ENCODE data around the gene TYRO3. TPM values are rescaled to one million over a fixed set of nuclear protein-coding genes. Genes with fewer than 3 reads are reported as not detected.

The TYRO3 gene
- total and polyA plus RNA-seq, 2 of the 13 experiments (the other 11 are each of a cell fraction or from before 2014, with no cell fraction given), result 24.0 to 43.6 TPM

- TF ChIP-seq ZBTB42 (CRISPR knock-in tag; IDR thresholded peaks at IDR 0.05) (0 out of 2 replicates have a peak, but pooled peaks have one; percentile 30), RBFOX2 (IDR thresholded peaks at IDR 0.05; ENCODE audit: low read depth, low read length) (no peak), ZNF788 (CRISPR knock-in tag; IDR thresholded peaks at IDR 0.05; ENCODE audit: borderline replicate concordance) (no peak), ZNF280B (CRISPR knock-in tag; IDR thresholded peaks at IDR 0.05; ENCODE audit: borderline replicate concordance) (peak; percentile 29; the same call in 1 of the 2 replicates), ONECUT2 (CRISPR knock-in tag; IDR thresholded peaks at IDR 0.05) (no peak), ZBTB10 (CRISPR knock-in tag; IDR thresholded peaks at IDR 0.05; ENCODE audit: borderline replicate concordance) (no peak), ZNF143 (CRISPR knock-in tag; IDR thresholded peaks at IDR 0.05) (no peak), ZNF549 (CRISPR knock-in tag; IDR thresholded peaks at IDR 0.05) (no peak), EHMT2 (IDR thresholded peaks at IDR 0.05; ENCODE audit: borderline replicate concordance, low read depth, low read length) (no peak), ZNF12 (CRISPR knock-in tag; IDR thresholded peaks at IDR 0.05) (no peak), GTF2F1 (IDR thresholded peaks at IDR 0.05; ENCODE audit: low read length) (no peak), ZNF800 (CRISPR knock-in tag; IDR thresholded peaks at IDR 0.05) (no peak), NFKBIZ (CRISPR knock-in tag; IDR thresholded peaks at IDR 0.05) (no peak), ZNF878 (CRISPR knock-in tag; IDR thresholded peaks at IDR 0.05) (no peak), EP300 (IDR thresholded peaks at IDR 0.05; ENCODE audit: low read depth in 2 of 2, low read length in 2 of 2) (peak in 1 of 2 experiments; percentile 6; a peak in 1 of 4 replicates), EP300 (CRISPR knock-in tag; IDR thresholded peaks at IDR 0.05; ENCODE audit: borderline replicate concordance) (no peak), ZNF136 (CRISPR knock-in tag; IDR thresholded peaks at IDR 0.05; ENCODE audit: low read depth) (no peak), NCOA1 (CRISPR knock-in tag; IDR thresholded peaks at IDR 0.05) (no peak)
- TF ChIP-seq, protein P1, sequence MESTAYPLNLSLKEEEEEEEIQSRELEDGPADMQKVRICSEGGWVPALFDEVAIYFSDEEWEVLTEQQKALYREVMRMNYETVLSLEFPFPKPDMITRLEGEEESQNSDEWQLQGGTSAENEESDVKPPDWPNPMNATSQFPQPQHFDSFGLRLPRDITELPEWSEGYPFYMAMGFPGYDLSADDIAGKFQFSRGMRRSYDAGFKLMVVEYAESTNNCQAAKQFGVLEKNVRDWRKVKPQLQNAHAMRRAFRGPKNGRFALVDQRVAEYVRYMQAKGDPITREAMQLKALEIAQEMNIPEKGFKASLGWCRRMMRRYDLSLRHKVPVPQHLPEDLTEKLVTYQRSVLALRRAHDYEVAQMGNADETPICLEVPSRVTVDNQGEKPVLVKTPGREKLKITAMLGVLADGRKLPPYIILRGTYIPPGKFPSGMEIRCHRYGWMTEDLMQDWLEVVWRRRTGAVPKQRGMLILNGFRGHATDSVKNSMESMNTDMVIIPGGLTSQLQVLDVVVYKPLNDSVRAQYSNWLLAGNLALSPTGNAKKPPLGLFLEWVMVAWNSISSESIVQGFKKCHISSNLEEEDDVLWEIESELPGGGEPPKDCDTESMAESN (CRISPR knock-in tag; conservative IDR thresholded peaks at IDR 0.05), result no peak
- TF ChIP-seq, protein P2, sequence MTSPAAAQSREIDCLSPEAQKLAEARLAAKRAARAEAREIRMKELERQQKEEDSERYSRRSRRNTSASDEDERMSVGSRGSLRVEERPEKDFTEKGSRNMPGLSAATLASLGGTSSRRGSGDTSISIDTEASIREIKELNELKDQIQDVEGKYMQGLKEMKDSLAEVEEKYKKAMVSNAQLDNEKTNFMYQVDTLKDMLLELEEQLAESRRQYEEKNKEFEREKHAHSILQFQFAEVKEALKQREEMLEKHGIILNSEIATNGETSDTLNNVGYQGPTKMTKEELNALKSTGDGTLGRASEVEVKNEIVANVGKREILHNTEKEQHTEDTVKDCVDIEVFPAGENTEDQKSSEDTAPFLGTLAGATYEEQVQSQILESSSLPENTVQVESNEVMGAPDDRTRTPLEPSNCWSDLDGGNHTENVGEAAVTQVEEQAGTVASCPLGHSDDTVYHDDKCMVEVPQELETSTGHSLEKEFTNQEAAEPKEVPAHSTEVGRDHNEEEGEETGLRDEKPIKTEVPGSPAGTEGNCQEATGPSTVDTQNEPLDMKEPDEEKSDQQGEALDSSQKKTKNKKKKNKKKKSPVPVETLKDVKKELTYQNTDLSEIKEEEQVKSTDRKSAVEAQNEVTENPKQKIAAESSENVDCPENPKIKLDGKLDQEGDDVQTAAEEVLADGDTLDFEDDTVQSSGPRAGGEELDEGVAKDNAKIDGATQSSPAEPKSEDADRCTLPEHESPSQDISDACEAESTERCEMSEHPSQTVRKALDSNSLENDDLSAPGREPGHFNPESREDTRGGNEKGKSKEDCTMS (CRISPR knock-in tag; conservative IDR thresholded peaks at IDR 0.05), result no peak
Measured at GRCh38 chr15:41517895-41518449, 41.0 kb upstream of the TYRO3 start (continued).

Measured in HepG2 (cell line).